GM12891 (cell line): ENCODE results near the gene DZIP1.

Experiments
- POLR2A ChIP-seq: IDR thresholded peaks from 2 replicates; pipeline ENCODE4 v1.6.1; 2011; ENCODE audit warnings: low read depth, low read length, control low read depth
- POLR2AphosphoS5 ChIP-seq: IDR thresholded peaks from 2 replicates; pipeline ENCODE4 v1.6.1; 2011; ENCODE audit warnings: low read depth, low read length, control low read depth

DNA sequence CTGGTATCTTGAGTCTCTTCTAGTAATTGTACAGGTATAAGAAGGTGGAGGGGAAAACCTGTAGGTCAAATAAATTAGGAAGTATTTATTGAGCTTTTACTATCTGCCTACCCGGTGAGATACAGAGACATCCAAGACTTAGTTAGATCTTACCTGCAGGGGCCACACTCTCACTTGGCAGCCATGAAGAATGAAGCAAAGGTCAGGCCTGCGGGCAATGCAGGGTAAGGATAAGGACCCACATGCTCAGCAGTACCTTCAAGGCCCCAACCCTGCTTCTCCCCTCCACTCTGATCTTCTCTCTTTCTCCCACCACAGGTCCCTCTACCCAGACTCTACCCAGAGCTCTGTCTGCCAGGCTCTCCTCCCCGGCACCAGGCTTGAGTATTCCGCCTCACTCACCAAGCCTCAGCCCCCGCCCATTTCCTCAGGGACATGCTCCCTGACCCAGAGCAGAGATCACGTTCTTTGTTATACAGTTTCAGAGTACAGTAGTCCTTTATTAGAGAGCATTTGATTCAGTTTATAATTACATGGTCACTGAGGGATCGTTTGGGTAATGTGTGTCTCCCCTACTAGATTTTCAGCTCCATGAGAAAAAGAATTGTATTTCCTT is 110.9 kb downstream of the DZIP1 start:
- no peak for TF ChIP-seq POLR2AphosphoS5
- TF ChIP-seq POLR2A, result no peak
